ENCODE data around the gene DCT. TPM values are rescaled to one million over a fixed set of nuclear protein-coding genes. Genes with fewer than 3 reads are reported as not detected.

The DCT gene
- total RNA-seq, 3 donors from 2014 or later: 0.64 to 2.2 (median 0.66) TPM

DNA sequence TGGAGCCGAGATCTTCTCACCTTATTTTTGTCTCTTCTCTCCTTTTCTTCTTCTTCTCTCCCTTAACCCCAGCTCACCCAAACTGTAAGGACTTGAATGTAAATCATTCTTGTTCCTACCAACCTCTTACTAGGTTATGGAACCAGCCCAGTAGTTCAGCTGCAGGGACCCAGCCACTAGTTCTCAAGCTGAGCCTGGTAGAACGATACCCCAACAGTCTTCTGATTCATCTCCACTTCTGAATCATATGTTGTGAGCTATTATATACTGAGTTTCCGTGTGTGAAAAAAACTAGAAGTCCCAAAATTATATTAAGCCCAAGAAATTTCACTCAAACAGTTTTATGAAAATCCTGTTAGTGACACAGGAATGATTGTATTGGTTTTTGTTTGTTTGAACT is 67.7 kb downstream of the DCT start:
- H3K27me3 ChIP-seq: peaks cover 0 to 14% of the 10 kb centered on the region in 2 donors
- no peaks in the 10 kb centered on the region for H3K9me3 ChIP-seq
- no peaks in the 10 kb centered on the region for H3K4me1 ChIP-seq
- TF ChIP-seq CTCF (IDR thresholded peaks at IDR 0.05): no peak
- TF ChIP-seq POLR2A (IDR thresholded peaks at IDR 0.05): no peak
- no peak for TF ChIP-seq POLR2AphosphoS5 (IDR thresholded peaks at IDR 0.05)
- H3K27ac ChIP-seq: no peak overlapping the region
- no peak for DNase-seq (ENCODE audit: low spot score in 2 of 2)
- H3K36me3 ChIP-seq: no peaks in the 10 kb centered on the region
- H3K4me3 ChIP-seq: no peak overlapping the region
- intact Hi-C loops (cut with DNase I; ENCODE audit: low total_unique reads): no loop called here

DNA sequence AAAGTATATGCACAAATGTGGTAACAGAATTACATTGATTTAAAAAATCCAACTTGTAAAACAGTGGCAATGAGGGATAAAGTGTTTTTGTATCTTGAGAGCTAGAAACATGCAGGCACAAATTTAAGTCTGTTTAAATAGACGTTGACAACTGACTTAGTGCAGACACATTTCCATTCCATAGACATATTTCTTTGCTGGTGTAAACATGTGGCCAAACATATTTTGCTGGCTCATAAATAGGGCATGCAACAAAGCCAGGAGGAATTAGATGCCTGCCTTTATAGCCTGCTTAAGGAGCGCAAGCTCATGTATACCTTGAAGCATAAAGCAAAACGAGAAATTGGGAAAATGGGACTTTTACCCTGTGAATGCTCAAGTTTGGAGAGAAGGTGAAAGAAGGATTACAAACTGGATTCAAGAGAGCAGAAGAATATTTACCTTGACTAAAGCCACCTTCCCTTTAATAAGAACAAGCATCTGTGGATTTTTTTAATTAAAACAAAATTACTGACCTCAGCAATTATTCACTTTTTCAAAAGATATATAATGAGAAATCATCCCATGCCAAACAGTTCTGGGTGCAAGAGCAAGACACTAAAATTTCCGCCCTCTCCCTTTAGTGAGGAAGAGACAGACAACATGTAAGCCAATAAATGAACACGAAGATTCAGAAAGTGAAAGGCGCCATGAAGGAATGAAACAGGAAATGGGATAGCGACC is 71.0 kb downstream of the DCT start:
- H3K36me3 ChIP-seq: no peaks in the 10 kb centered on the region
- peaks cover 0 to 5% of the 10 kb centered on the region in 2 donors for H3K27me3 ChIP-seq
- no peak for DNase-seq (ENCODE audit: low spot score in 2 of 2)
- TF ChIP-seq POLR2A (IDR thresholded peaks at IDR 0.05) (no peak), CTCF (IDR thresholded peaks at IDR 0.05) (no peak), POLR2AphosphoS5 (IDR thresholded peaks at IDR 0.05) (no peak)
- no peak overlapping the region for H3K27ac ChIP-seq
- H3K4me1 ChIP-seq: no peaks in the 10 kb centered on the region
- H3K4me3 ChIP-seq: no peak overlapping the region
- H3K9me3 ChIP-seq: no peaks in the 10 kb centered on the region
- intact Hi-C loops (cut with DNase I; ENCODE audit: low total_unique reads): no loop called here

DNA sequence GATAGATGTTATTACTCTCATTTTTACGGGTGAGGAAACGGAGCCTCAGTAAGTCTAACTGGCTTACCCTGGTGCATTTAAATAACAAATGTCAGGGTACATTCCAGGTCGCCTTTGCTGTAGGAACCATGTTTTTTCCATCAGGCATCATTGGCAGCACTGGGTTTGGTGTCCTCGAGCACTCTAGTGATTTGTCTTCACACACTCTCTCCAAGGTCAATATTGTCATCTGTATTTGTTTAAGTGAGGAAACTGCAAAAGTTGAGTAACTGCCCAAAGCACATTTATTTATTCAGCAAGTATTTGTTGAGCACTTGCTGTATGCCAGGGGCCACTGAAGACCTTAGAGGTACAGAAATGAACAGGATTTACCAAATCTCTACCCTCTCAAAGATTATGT is 78.6 kb downstream of the DCT start:
- H3K36me3 ChIP-seq: no peaks in the 10 kb centered on the region
- H3K4me1 ChIP-seq: no peaks in the 10 kb centered on the region
- no peak overlapping the region for H3K4me3 ChIP-seq
- intact Hi-C loops (cut with DNase I; ENCODE audit: low total_unique reads): no loop called here
- no peak for TF ChIP-seq POLR2AphosphoS5 (IDR thresholded peaks at IDR 0.05)
- no peak for TF ChIP-seq POLR2A (IDR thresholded peaks at IDR 0.05)
- TF ChIP-seq CTCF (IDR thresholded peaks at IDR 0.05): no peak
- H3K27ac ChIP-seq: no peak overlapping the region
- H3K9me3 ChIP-seq: no peaks in the 10 kb centered on the region
- no peaks in the 10 kb centered on the region for H3K27me3 ChIP-seq
- no peak for DNase-seq (ENCODE audit: low spot score in 2 of 2)

GRCh38 chr13:94399812-94400211 is 79.7 kb downstream of the DCT start:
- Histone ChIP-seq H3K27ac (no peak overlapping the region), H3K4me3 (no peak overlapping the region), H3K36me3 (no peaks in the 10 kb centered on the region), H3K9me3 (no peaks in the 10 kb centered on the region), H3K27me3 (no peaks in the 10 kb centered on the region), H3K4me1 (no peaks in the 10 kb centered on the region)
- TF ChIP-seq POLR2A (IDR thresholded peaks at IDR 0.05) (no peak), POLR2AphosphoS5 (IDR thresholded peaks at IDR 0.05) (no peak), CTCF (IDR thresholded peaks at IDR 0.05) (no peak)
- no peak for DNase-seq (ENCODE audit: low spot score in 2 of 2)
- intact Hi-C loops (cut with DNase I; ENCODE audit: low total_unique reads): no loop called here

DNA sequence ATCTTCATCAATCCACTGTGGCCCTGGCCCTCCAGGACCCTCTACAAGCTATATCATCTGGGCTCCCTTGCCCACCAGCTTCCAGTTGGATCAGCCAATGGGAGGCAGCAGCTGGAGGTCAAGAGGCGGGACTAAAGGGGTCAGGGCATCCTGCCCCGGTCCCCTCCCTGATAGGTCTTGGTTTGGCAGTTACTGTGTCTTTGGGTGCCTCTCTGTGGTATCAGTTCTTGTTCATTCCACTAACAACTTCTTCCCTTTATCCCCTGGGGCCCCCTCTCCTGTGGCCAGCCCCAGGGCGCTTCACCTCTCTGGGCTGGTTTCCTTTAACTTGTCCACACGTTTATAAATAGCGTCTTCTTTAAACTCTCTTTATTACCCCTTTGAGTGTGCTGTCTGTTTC is 83.6 kb downstream of the DCT start:
- DNase-seq (ENCODE audit: low spot score in 2 of 2): no peak
- no peak overlapping the region for H3K27ac ChIP-seq
- H3K4me3 ChIP-seq: no peak overlapping the region
- H3K9me3 ChIP-seq: no peaks in the 10 kb centered on the region
- H3K4me1 ChIP-seq: no peaks in the 10 kb centered on the region
- H3K27me3 ChIP-seq: no peaks in the 10 kb centered on the region
- no peaks in the 10 kb centered on the region for H3K36me3 ChIP-seq
- no peak for TF ChIP-seq POLR2AphosphoS5 (IDR thresholded peaks at IDR 0.05)
- TF ChIP-seq POLR2A (IDR thresholded peaks at IDR 0.05): no peak
- TF ChIP-seq CTCF (IDR thresholded peaks at IDR 0.05): no peak
- intact Hi-C loops (cut with DNase I; ENCODE audit: low total_unique reads): no loop called here

Measured in breast epithelium (tissue), 4 donors.